Astrocyte (in vitro differentiated cells and primary cell): ENCODE results near the gene TMPRSS12. TPM values are rescaled to one million over a fixed set of nuclear protein-coding genes. Genes with fewer than 3 reads are reported as not detected.
"Not testable (repeated sequence)": the region's sequence is repeated elsewhere in the genome, so short reads cannot be mapped to it uniquely, and the experiment has no call there.

Experiments used
- DNase-seq: peaks from one replicate; pipeline ENCODE4 v3.0.0-alpha.2; 2010; ENCODE audit warnings: low read depth
- FAIRE-seq: peaks from 2 replicates; lab custom pipeline; 2011; peaks lifted over from hg19 to GRCh38; lab: Jason Lieb, UNC
- H2AFZ ChIP-seq: 2 replicates; pipeline ENCODE4 v1.6.0; 2012; ENCODE audit warnings: low read depth, low read length, inconsistent platforms
- H3K27ac ChIP-seq: 2 replicates; pipeline ENCODE4 v1.5.1; 2011; ENCODE audit warnings: low read depth, low read length, inconsistent platforms
- H3K27me3 ChIP-seq: 2 replicates; pipeline ENCODE4 v1.6.0; 2011; ENCODE audit warnings: low read length, inconsistent platforms; ENCODE audit not compliant: insufficient read depth
- H3K36me3 ChIP-seq: 2 replicates; pipeline ENCODE4 v1.5.1; 2011; ENCODE audit warnings: low read length, inconsistent platforms; ENCODE audit not compliant: insufficient read depth
- H3K4me1 ChIP-seq: 2 replicates; pipeline ENCODE4 v1.5.1; 2011; ENCODE audit warnings: low read length, inconsistent platforms; ENCODE audit not compliant: insufficient read depth
- H3K4me2 ChIP-seq: 2 replicates; pipeline ENCODE4 v1.6.0; 2012; ENCODE audit warnings: low read length, inconsistent platforms
- H3K4me3 ChIP-seq: 2 replicates; pipeline ENCODE4 v1.5.1; 2011; ENCODE audit warnings: low read depth, mild to moderate bottlenecking, low read length, inconsistent platforms; ENCODE audit not compliant: insufficient read depth
- H3K79me2 ChIP-seq: 2 replicates; pipeline ENCODE4 v1.6.0; 2012; ENCODE audit warnings: mild to moderate bottlenecking, low read length, inconsistent platforms; ENCODE audit not compliant: insufficient read depth
- H3K9ac ChIP-seq: 2 replicates; pipeline ENCODE4 v1.6.0; 2012; ENCODE audit warnings: mild to moderate bottlenecking, low read length, inconsistent platforms
- H3K9me3 ChIP-seq: 2 replicates; pipeline ENCODE4 v1.5.1; 2012; ENCODE audit warnings: low read depth, mild to moderate bottlenecking, low read length, inconsistent platforms; ENCODE audit not compliant: insufficient read depth
- H4K20me1 ChIP-seq: 2 replicates; pipeline ENCODE4 v1.6.0; 2012; ENCODE audit warnings: low read length, inconsistent platforms; ENCODE audit not compliant: insufficient read depth
- H3K27ac Mint-ChIP-seq: one replicate; pipeline ENCODE4 v1.8.0; 2021; ENCODE audit warnings: mild to moderate bottlenecking, mixed read lengths; ENCODE audit not compliant: unreplicated experiment
- H3K27me3 Mint-ChIP-seq: one replicate; pipeline ENCODE4 v1.8.0; 2021; ENCODE audit warnings: low read depth, mixed read lengths; ENCODE audit not compliant: unreplicated experiment
- H3K36me3 Mint-ChIP-seq: one replicate; pipeline ENCODE4 v1.8.0; 2021; ENCODE audit warnings: low read depth, mixed read lengths; ENCODE audit not compliant: unreplicated experiment
- H3K4me1 Mint-ChIP-seq: one replicate; pipeline ENCODE4 v1.8.0; 2021; ENCODE audit warnings: low read depth, mixed read lengths; ENCODE audit not compliant: unreplicated experiment
- H3K4me3 Mint-ChIP-seq: one replicate; pipeline ENCODE4 v1.8.0; 2021; ENCODE audit warnings: mild to moderate bottlenecking, moderate library complexity, mixed read lengths; ENCODE audit not compliant: unreplicated experiment
- H3K9me3 Mint-ChIP-seq: one replicate; pipeline ENCODE4 v1.8.0; 2021; ENCODE audit warnings: mild to moderate bottlenecking, mixed read lengths; ENCODE audit not compliant: unreplicated experiment
- CTCF ChIP-seq: IDR thresholded peaks from 2 replicates; pipeline ENCODE4 v1.5.1; 2011; ENCODE audit warnings: low read depth, mild to moderate bottlenecking, inconsistent platforms, low read length, moderate library complexity; ENCODE audit not compliant: insufficient read depth
- EZH2 ChIP-seq: IDR thresholded peaks from 2 replicates; pipeline ENCODE4 v1.6.1; 2012; ENCODE audit warnings: mild to moderate bottlenecking, low read length, inconsistent platforms; ENCODE audit not compliant: insufficient read depth
- total RNA-seq: library from RNA; stranded (reverse); gene quantifications from 2 replicates; pipeline ENCODE4 v1.2.1, GENCODE V29; 2021

Gene TMPRSS12
- total RNA-seq, 1 donor from 2014 or later = not detected

- Histone ChIP-seq H3K4me1 (peaks cover 13% of the 10 kb centered on the region), H2AFZ (no peak overlapping the region), H3K27me3 (peaks cover 2% of the 10 kb centered on the region), H3K4me2 (no peak overlapping the region), H4K20me1 (no peaks in the 10 kb centered on the region), H3K4me3 (no peak overlapping the region), H3K79me2 (no peaks in the 10 kb centered on the region), H3K27ac (no peak overlapping the region), H3K36me3 (no peaks in the 10 kb centered on the region), H3K9me3 (no peaks in the 10 kb centered on the region), H3K9ac (no peak overlapping the region)
- Mint-ChIP-seq H3K36me3 (no peaks in the 10 kb centered on the region), H3K27ac (no peak overlapping the region), H3K9me3 (no peaks in the 10 kb centered on the region), H3K27me3 (no peaks in the 10 kb centered on the region), H3K4me3 (no peak overlapping the region), H3K4me1 (peaks cover 9% of the 10 kb centered on the region)
- TF ChIP-seq EZH2 (no peak), CTCF (no peak)
- no peak for FAIRE-seq
- no peak for DNase-seq
Measured at GRCh38 chr12:50927766-50928224, 85.1 kb downstream of the TMPRSS12 start.

GRCh38 chr12:50928392-50928791 is 85.7 kb downstream of the TMPRSS12 start:
- Histone ChIP-seq H3K9me3 (no peaks in the 10 kb centered on the region), H3K4me3 (no peak overlapping the region), H3K27me3 (peaks cover 2% of the 10 kb centered on the region), H2AFZ (no peak overlapping the region), H3K79me2 (no peaks in the 10 kb centered on the region), H3K9ac (no peak overlapping the region), H4K20me1 (no peaks in the 10 kb centered on the region), H3K36me3 (no peaks in the 10 kb centered on the region), H3K4me2 (no peak overlapping the region), H3K4me1 (peaks cover 13% of the 10 kb centered on the region), H3K27ac (no peak overlapping the region)
- Mint-ChIP-seq H3K4me1 (peaks cover 7% of the 10 kb centered on the region), H3K9me3 (no peaks in the 10 kb centered on the region), H3K27me3 (no peaks in the 10 kb centered on the region), H3K36me3 (no peaks in the 10 kb centered on the region), H3K27ac (no peak overlapping the region), H3K4me3 (no peak overlapping the region)
- no peak for FAIRE-seq
- DNase-seq = no peak
- TF ChIP-seq CTCF = no peak
- TF ChIP-seq EZH2 = no peak

- H3K27ac ChIP-seq = no peak overlapping the region
- Mint-ChIP-seq H3K9me3 (peaks cover 2% of the 10 kb centered on the region), H3K36me3 (no peaks in the 10 kb centered on the region), H3K4me1 (peaks cover 5% of the 10 kb centered on the region), H3K27me3 (no peaks in the 10 kb centered on the region), H3K4me3 (no peak overlapping the region), H3K27ac (no peak overlapping the region)
- DNase-seq (no peak), FAIRE-seq (no peak)
- H3K9ac ChIP-seq = no peak overlapping the region
- H3K9me3 ChIP-seq = no peaks in the 10 kb centered on the region
- H3K4me3 ChIP-seq = no peak overlapping the region
- no peak for TF ChIP-seq CTCF
- no peak for TF ChIP-seq EZH2
- H3K36me3 ChIP-seq = no peaks in the 10 kb centered on the region
- no peaks in the 10 kb centered on the region for H4K20me1 ChIP-seq
- H3K79me2 ChIP-seq = no peaks in the 10 kb centered on the region
- no peak overlapping the region for H3K4me2 ChIP-seq
- H3K27me3 ChIP-seq = peaks cover 2% of the 10 kb centered on the region
- peaks cover 4% of the 10 kb centered on the region for H3K4me1 ChIP-seq
- no peak overlapping the region for H2AFZ ChIP-seq
Measured at GRCh38 chr12:50929831-50930230, 87.1 kb downstream of the TMPRSS12 start.

GRCh38 chr12:50930477-50930876 is 87.8 kb downstream of the TMPRSS12 start:
- not testable (repeated sequence) for H3K4me3 Mint-ChIP-seq, H3K36me3 Mint-ChIP-seq

More at GRCh38 chr12:50930477-50930876, 87.8 kb downstream of the TMPRSS12 start:
- not testable (repeated sequence) for H3K79me2 ChIP-seq, H2AFZ ChIP-seq, H3K9ac ChIP-seq, FAIRE-seq, H3K27me3 Mint-ChIP-seq, DNase-seq, H3K27ac ChIP-seq, H4K20me1 ChIP-seq, H3K36me3 ChIP-seq, H3K4me1 Mint-ChIP-seq, H3K9me3 Mint-ChIP-seq, H3K27me3 ChIP-seq, H3K27ac Mint-ChIP-seq, H3K4me2 ChIP-seq, H3K9me3 ChIP-seq, H3K4me3 ChIP-seq, H3K4me1 ChIP-seq
